HL-60 (cell line): ENCODE results near the gene KRTAP5-5.

Experiments used
- DNase-seq, 2 experiments: peaks; one replicate each; pipeline ENCODE4 v3.0.0-alpha.2; 2010 to 2020; ENCODE audit warnings: low read depth in 1 of 2, low spot score in 1 of 2
- H3K27ac ChIP-seq: fragments of 250-450 bp; sonication (Bioruptor Pico); replicated peaks from 2 replicates; pipeline ENCODE4 v1.5.1; 2020; ENCODE audit warnings: mild to moderate bottlenecking, moderate library complexity
- H3K27me3 ChIP-seq: fragments of 250-450 bp; sonication (Bioruptor Pico); 2 replicates; pipeline ENCODE4 v1.5.1; 2021; ENCODE audit warnings: mild to moderate bottlenecking, moderate library complexity; ENCODE audit not compliant: insufficient read depth, poor library complexity, severe bottlenecking
- H3K4me3 ChIP-seq: replicated peaks from 2 replicates; pipeline ENCODE4 v1.5.1; 2011; ENCODE audit warnings: mild to moderate bottlenecking, control low read depth, low read length; ENCODE audit not compliant: insufficient read depth
- CTCF ChIP-seq: IDR thresholded peaks from one replicate; pipeline ENCODE4 v1.5.1; 2011; ENCODE audit warnings: low read length, control low read depth, inconsistent platforms; ENCODE audit not compliant: insufficient read depth
- GABPA ChIP-seq: IDR thresholded peaks from 2 replicates; pipeline ENCODE4 v1.6.1; 2012; ENCODE audit warnings: low read depth
- POLR2AphosphoS5 ChIP-seq: IDR thresholded peaks from 2 replicates; pipeline ENCODE4 v1.6.1; 2012; ENCODE audit warnings: low read depth
- REST ChIP-seq: IDR thresholded peaks from 2 replicates; pipeline ENCODE4 v1.6.1; 2012; ENCODE audit warnings: low read depth; ENCODE audit not compliant: insufficient replicate concordance
- SPI1 ChIP-seq: IDR thresholded peaks from 2 replicates; pipeline ENCODE4 v1.6.1; 2012; ENCODE audit warnings: low read depth, mild to moderate bottlenecking, borderline replicate concordance

Gene KRTAP5-5

DNA sequence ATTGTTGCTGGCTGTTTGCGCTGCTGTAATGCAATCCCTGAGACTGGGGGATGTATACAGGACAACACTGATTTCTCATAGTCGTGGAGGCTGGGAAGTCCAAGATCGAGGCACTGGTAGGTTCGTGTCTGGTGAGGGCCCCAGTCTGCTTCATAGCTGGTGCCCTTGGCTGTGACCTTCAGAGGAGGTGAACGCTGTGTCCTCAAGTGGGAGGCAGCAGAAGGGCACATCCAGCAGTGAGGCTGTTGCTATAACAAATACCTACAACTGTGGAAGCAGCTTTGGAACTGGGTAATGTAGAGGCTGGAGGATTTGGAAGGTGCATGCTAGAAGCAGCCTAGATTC is 21.3 kb downstream of the KRTAP5-5 start:
- no peak overlapping the region for H3K4me3 ChIP-seq
- TF ChIP-seq GABPA, result no peak
- TF ChIP-seq POLR2AphosphoS5, result no peak
- no peak for TF ChIP-seq REST
- TF ChIP-seq CTCF, result no peak
- TF ChIP-seq SPI1, result no peak
- H3K27me3 ChIP-seq, result peaks cover 27% of the 10 kb centered on the region
- no peak overlapping the region for H3K27ac ChIP-seq
- no peak for DNase-seq

DNA sequence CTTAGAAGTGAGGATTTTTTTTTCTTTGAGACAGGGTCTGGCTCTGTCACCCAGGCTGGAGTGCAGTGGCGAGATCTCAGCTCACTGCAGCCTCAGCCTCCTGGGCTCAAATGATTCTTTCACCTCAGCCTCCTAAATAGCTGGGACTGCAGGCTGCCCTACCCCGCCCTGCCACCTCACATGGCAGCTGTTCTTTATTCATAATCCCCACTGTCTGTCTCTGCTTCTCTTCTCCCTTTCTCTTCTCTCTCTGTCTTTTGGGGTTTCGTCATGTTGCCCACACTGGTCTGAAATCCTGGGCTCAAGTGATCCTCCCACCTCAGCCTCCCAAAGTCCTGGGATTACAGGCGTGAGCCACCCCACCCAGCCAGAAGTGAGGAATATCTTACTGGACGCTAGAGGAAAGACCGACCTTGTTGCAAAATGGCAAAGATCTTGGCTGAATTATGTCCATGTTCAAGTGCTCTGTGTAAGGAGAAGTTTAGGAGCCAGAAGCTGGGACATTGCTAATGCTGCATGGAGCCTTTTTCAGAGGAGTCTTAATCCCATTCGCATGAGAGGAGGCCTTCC is 21.9 kb downstream of the KRTAP5-5 start:
- peaks cover 27% of the 10 kb centered on the region for H3K27me3 ChIP-seq
- TF ChIP-seq GABPA (no peak), SPI1 (no peak), POLR2AphosphoS5 (no peak), REST (no peak), CTCF (no peak)
- H3K4me3 ChIP-seq, result no peak overlapping the region
- no peak for DNase-seq
- H3K27ac ChIP-seq, result no peak overlapping the region

- Histone ChIP-seq H3K27me3 (peaks cover 27% of the 10 kb centered on the region), H3K4me3 (no peak overlapping the region), H3K27ac (no peak overlapping the region)
- TF ChIP-seq REST (no peak), GABPA (no peak), CTCF (no peak), SPI1 (no peak), POLR2AphosphoS5 (no peak)
- DNase-seq, result no peak
Observed at GRCh38 chr11:1652026-1652425, 22.5 kb downstream of the KRTAP5-5 start.
